HCT116 (cell line): ENCODE results near the gene DHRSX. TPM values are rescaled to one million over a fixed set of nuclear protein-coding genes. Genes with fewer than 3 reads are reported as not detected.

ENCODE experiments used
- ATAC-seq: fragments of 200-7000 bp; cut with Tn5 transposase; 2 replicates; pipeline ENCODE4 v1.9.1; 2020; ENCODE audit warnings: mild to moderate bottlenecking, moderate library complexity
- BruUV-seq: library from RNA; stranded (reverse); fragments of 400-500 nt; replicated peaks from 2 replicates; lab custom pipeline; 2021; lab: Mats Ljungman, UMichigan
- CTCF ChIA-PET: fragments of 300-600 bp; sonication (Branson Sonifier 250); formaldehyde crosslinking; loops from one replicate; lab custom pipeline; 2021; ENCODE audit warnings: antibody characterized with exemption; lab: Charles Lee
- POLR2A ChIA-PET: fragments of 300-600, 350-600 bp; sonication (Branson Sonifier 250); formaldehyde crosslinking; loops from one replicate; lab custom pipeline; 2021; ENCODE audit warnings: antibody characterized with exemption; lab: Charles Lee
- RAD21 ChIA-PET, 2 experiments: fragments of 300-600 bp; sonication (Branson Sonifier 250); formaldehyde crosslinking; loops; one replicate each; lab custom pipeline; 2023; ENCODE audit warnings: low total read pairs in 2 of 2; ENCODE audit not compliant: uncharacterized antibody in 2 of 2, unreplicated experiment in 2 of 2, low non-redundant PET in 1 of 2; lab: Charles Lee
- DNase-seq: peaks from one replicate; pipeline ENCODE4 v3.0.0-alpha.2; 2010; ENCODE audit warnings: low read depth, low spot score
- H2AFZ ChIP-seq: fragments of 200-600 bp; shearing (Covaris generic), sonication (generic); 2 replicates; pipeline ENCODE4 v1.6.1; 2017; ENCODE audit warnings: low read depth, mixed run types, mixed read lengths, antibody characterized with exemption, low read length; ENCODE audit not compliant: poor library complexity, severe bottlenecking
- H3K27ac ChIP-seq: 2 replicates; pipeline ENCODE4 v1.5.1; 2012; ENCODE audit warnings: low read depth, low read length
- H3K27me3 ChIP-seq: fragments of 200-600 bp; sonication (generic); 2 replicates; pipeline ENCODE4 v1.6.1; 2016; ENCODE audit warnings: mixed run types, low read length, mixed read lengths; ENCODE audit not compliant: insufficient read depth
- H3K36me3 ChIP-seq, 2 experiments: fragments of 200-500 bp in 1 of 2; fragments of 200-600 bp in 1 of 2; sonication (Bioruptor generic) in 1 of 2; sonication (generic) in 1 of 2; 2 replicates each; pipeline versions ENCODE4 v1.5.1 to v1.6.1; 2014 to 2016; ENCODE audit warnings: low read length in 2 of 2, inconsistent platforms in 1 of 2, mixed read lengths in 1 of 2, mixed run types in 1 of 2; ENCODE audit not compliant: insufficient read depth in 2 of 2, control insufficient read depth in 1 of 2
- H3K4me1 ChIP-seq, 2 experiments: fragments of 200-600 bp in 1 of 2; sonication (generic) in 1 of 2; 2 replicates each; pipeline versions ENCODE4 v1.5.1 to v1.6.1; 2012 to 2017; ENCODE audit warnings: low read length in 2 of 2, inconsistent platforms in 1 of 2, mild to moderate bottlenecking in 1 of 2, mixed read lengths in 1 of 2, mixed run types in 1 of 2, moderate library complexity in 1 of 2; ENCODE audit not compliant: insufficient read depth in 2 of 2, control insufficient read depth in 1 of 2
- H3K4me2 ChIP-seq: fragments of 200-600 bp; sonication (generic); 2 replicates; pipeline ENCODE4 v1.6.1; 2017; ENCODE audit warnings: mixed run types, low read length, mixed read lengths
- H3K4me3 ChIP-seq, 2 experiments: fragments of 200-600 bp in 1 of 2; sonication (generic) in 1 of 2; replicated peaks in 1 of 2; 2 replicates each; pipeline ENCODE4 v1.5.1; 2011 to 2016; ENCODE audit warnings: low read length in 2 of 2, control low read depth in 1 of 2, low read depth in 1 of 2, mild to moderate bottlenecking in 1 of 2, mixed read lengths in 1 of 2, mixed run types in 1 of 2
- H3K79me2 ChIP-seq: fragments of 200-600 bp; sonication (generic); 2 replicates; pipeline ENCODE4 v1.6.1; 2017; ENCODE audit warnings: mild to moderate bottlenecking, mixed run types, low read length, moderate library complexity, mixed read lengths; ENCODE audit not compliant: insufficient read depth
- H3K9ac ChIP-seq: fragments of 200-600 bp; sonication (generic); 2 replicates; pipeline ENCODE4 v1.6.1; 2016; ENCODE audit warnings: low read length, mixed read lengths
- H3K9me2 ChIP-seq: fragments of 200-600 bp; sonication (generic), shearing (Covaris generic); 2 replicates; pipeline ENCODE4 v1.6.1; 2017; ENCODE audit warnings: mixed run types, mild to moderate bottlenecking, moderate library complexity; ENCODE audit not compliant: insufficient read depth
- H3K9me3 ChIP-seq, 2 experiments: fragments of 200-500 bp in 1 of 2; fragments of 200-600 bp in 1 of 2; sonication (Bioruptor generic) in 1 of 2; sonication (generic) in 1 of 2; 2 replicates each; pipeline ENCODE4 v1.6.1; 2014 to 2017; ENCODE audit warnings: low read length in 2 of 2, mixed read lengths in 2 of 2, inconsistent platforms in 1 of 2, low read depth in 1 of 2, mild to moderate bottlenecking in 1 of 2, mixed run types in 1 of 2, moderate library complexity in 1 of 2; ENCODE audit not compliant: control insufficient read depth in 1 of 2, insufficient read depth in 1 of 2
- H4K20me1 ChIP-seq: fragments of 200-600 bp; sonication (generic), shearing (Covaris generic); 2 replicates; pipeline ENCODE4 v1.6.1; 2017; ENCODE audit warnings: mixed run types, mild to moderate bottlenecking, moderate library complexity; ENCODE audit not compliant: insufficient read depth
- CEBPB ChIP-seq: IDR thresholded peaks from 2 replicates; pipeline ENCODE4 v1.6.1; 2012; ENCODE audit warnings: low read depth
- EGR1 ChIP-seq: IDR thresholded peaks from 2 replicates; pipeline ENCODE4 v1.6.1; 2012; ENCODE audit warnings: low read depth
- FOSL1 ChIP-seq: IDR thresholded peaks from 2 replicates; pipeline ENCODE4 v1.6.1; 2012; ENCODE audit warnings: low read depth
- JUND ChIP-seq: IDR thresholded peaks from 2 replicates; pipeline ENCODE4 v1.6.1; 2012
- POLR2A ChIP-seq: IDR thresholded peaks from 2 replicates; pipeline ENCODE4 v1.7.0; 2011; ENCODE audit warnings: borderline replicate concordance; ENCODE audit not compliant: insufficient read depth, insufficient read length; ENCODE audit errors: extremely low read depth
- SIN3A ChIP-seq: IDR thresholded peaks from 2 replicates; pipeline ENCODE4 v1.6.1; 2012; ENCODE audit warnings: low read depth
- SRF ChIP-seq: IDR thresholded peaks from 2 replicates; pipeline ENCODE4 v1.6.1; 2012; ENCODE audit warnings: low read depth
- ZNF274 ChIP-seq: fragments of 200-500 bp; sonication (Bioruptor generic); IDR thresholded peaks from 2 replicates; pipeline ENCODE4 v1.6.1; 2014; ENCODE audit warnings: mild to moderate bottlenecking, low read depth, low read length, inconsistent platforms
- intact Hi-C: fragments of 100-400 bp; cut with micrococcal nuclease; formaldehyde crosslinking; loops from 2 replicates; pipeline ENCODE4 v1.10.0; 2022
- total RNA-seq: library from RNA; stranded (reverse); gene quantifications from one replicate; pipeline ENCODE4 v1.2.1, GENCODE V29; 2021; ENCODE audit not compliant: unreplicated experiment
- TF ChIP-seq, protein P1 (sequence below): IDR thresholded peaks from 2 replicates; pipeline ENCODE4 v1.6.1; 2012
- TF ChIP-seq, protein P2 (sequence below): IDR thresholded peaks from 2 replicates; pipeline ENCODE4 v1.6.1; 2012
- TF ChIP-seq, protein P3 (sequence below): IDR thresholded peaks from 2 replicates; pipeline ENCODE4 v1.6.1; 2011; ENCODE audit warnings: mild to moderate bottlenecking, low read length, moderate library complexity; ENCODE audit not compliant: insufficient replicate concordance; ENCODE audit errors: extremely low read depth
- TF ChIP-seq, protein P4 (sequence below): IDR thresholded peaks from 2 replicates; pipeline ENCODE4 v1.6.1; 2012; ENCODE audit warnings: low read depth

Gene DHRSX
- total RNA-seq, 1 experiment from 2014 or later, result 11.9 TPM

DNA sequence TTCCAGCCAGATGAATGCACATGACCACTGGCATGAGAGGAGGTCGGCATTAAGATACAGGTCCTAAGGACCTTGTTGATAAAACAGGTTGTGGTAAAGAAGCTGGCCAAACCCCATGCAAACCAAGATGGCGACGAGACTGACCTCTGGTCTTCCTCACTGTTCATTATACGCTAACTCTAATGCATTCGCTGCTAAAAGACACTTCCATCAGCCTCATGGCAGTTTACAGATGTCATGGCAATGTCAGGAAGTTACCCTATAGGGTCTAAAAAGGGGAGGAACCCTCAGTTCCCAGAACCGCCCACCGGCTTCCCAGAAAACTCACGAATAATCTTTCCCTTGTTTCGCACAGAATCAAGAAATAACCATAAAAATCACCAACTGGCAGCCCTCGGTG, 182.4 kb downstream of the DHRSX start:
- Histone ChIP-seq H3K4me2 (peak overlapping the region; percentile 73), H3K27me3 (no peaks in the 10 kb centered on the region)
- DNase-seq, result no peak
- no peak for TF ChIP-seq POLR2A
- TF ChIP-seq, all 23 proteins: peak for 0
- Histone ChIP-seq H3K9me2 (no peaks in the 10 kb centered on the region), H3K9me3 (peaks cover 0 to 5% of the 10 kb centered on the region in 2 experiments; a peak in 1 of 4 replicates), H3K4me1 (peaks cover 29 to 45% of the 10 kb centered on the region in 2 experiments), H3K9ac (no peak overlapping the region), H3K79me2 (no peaks in the 10 kb centered on the region), H2AFZ (no peak overlapping the region), H3K4me3 (no peak overlapping the region), H3K36me3 (no peaks in the 10 kb centered on the region), H4K20me1 (no peaks in the 10 kb centered on the region), H3K27ac (peak overlapping the region; percentile 67)
- CTCF ChIA-PET, result no interaction called here
- intact Hi-C loops, result no loop called here
- BruUV-seq, result no TSS peak
- POLR2A ChIA-PET, result no interaction called here
- RAD21 ChIA-PET, result no interaction called here
- ATAC-seq, result no peak

DNA sequence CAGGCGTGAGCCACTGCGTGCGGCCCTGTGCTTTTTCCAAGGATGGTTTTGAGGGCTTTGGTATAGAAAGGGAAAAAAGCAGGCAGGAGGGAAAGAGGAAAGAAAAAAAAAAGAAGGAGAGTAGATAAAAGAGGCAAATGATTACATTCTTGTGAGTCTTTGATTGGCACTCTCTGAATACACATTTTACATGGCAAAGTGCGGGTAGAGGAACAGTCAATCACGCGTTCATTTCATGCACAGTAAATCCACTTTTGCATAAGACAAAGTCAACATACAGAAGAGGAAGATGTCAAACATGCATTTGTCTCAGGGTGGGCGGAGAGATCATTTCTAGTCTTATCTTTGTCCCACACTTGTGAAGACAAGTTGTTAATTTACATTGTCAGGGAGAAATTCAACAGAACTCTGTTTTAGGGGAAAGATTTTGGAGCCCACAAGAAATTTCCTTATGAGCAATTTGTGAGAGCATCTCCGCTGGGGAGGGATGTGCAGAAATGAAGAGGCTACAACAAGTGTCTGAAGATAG, 183.2 kb downstream of the DHRSX start:
- H2AFZ ChIP-seq, result no peak overlapping the region
- H4K20me1 ChIP-seq, result no peaks in the 10 kb centered on the region
- BruUV-seq, result no TSS peak
- H3K27ac ChIP-seq, result peak overlapping the region; percentile 67
- peak overlapping the region; percentile 48; the same call in 1 of the 2 replicates for H3K9ac ChIP-seq
- no peak for DNase-seq
- H3K9me2 ChIP-seq, result no peaks in the 10 kb centered on the region
- intact Hi-C loops, result no loop called here
- H3K4me2 ChIP-seq, result peak overlapping the region; percentile 73
- ChIA-PET RAD21 (no interaction called here), POLR2A (no interaction called here), CTCF (no interaction called here)
- H3K36me3 ChIP-seq, result no peaks in the 10 kb centered on the region
- H3K9me3 ChIP-seq, result peaks cover 0 to 5% of the 10 kb centered on the region in 2 experiments; a peak in 1 of 4 replicates
- H3K79me2 ChIP-seq, result no peaks in the 10 kb centered on the region
- no peak for ATAC-seq
- peaks cover 29 to 45% of the 10 kb centered on the region in 2 experiments for H3K4me1 ChIP-seq
- H3K4me3 ChIP-seq, result peak overlapping the region in 1 of 2 experiments; percentile 40; a peak in 2 of 4 replicates
- H3K27me3 ChIP-seq, result no peaks in the 10 kb centered on the region
- TF ChIP-seq JUND, result no peak
- TF ChIP-seq FOSL1, result no peak
- TF ChIP-seq SRF, result no peak
- TF ChIP-seq CEBPB, result no peak
- TF ChIP-seq, protein P1, sequence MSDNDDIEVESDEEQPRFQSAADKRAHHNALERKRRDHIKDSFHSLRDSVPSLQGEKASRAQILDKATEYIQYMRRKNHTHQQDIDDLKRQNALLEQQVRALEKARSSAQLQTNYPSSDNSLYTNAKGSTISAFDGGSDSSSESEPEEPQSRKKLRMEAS, result no peak
- TF ChIP-seq, protein P2, sequence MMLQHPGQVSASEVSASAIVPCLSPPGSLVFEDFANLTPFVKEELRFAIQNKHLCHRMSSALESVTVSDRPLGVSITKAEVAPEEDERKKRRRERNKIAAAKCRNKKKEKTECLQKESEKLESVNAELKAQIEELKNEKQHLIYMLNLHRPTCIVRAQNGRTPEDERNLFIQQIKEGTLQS, result no peak
- TF ChIP-seq POLR2A, result no peak
- no peak for TF ChIP-seq SIN3A
- TF ChIP-seq, protein P3, sequence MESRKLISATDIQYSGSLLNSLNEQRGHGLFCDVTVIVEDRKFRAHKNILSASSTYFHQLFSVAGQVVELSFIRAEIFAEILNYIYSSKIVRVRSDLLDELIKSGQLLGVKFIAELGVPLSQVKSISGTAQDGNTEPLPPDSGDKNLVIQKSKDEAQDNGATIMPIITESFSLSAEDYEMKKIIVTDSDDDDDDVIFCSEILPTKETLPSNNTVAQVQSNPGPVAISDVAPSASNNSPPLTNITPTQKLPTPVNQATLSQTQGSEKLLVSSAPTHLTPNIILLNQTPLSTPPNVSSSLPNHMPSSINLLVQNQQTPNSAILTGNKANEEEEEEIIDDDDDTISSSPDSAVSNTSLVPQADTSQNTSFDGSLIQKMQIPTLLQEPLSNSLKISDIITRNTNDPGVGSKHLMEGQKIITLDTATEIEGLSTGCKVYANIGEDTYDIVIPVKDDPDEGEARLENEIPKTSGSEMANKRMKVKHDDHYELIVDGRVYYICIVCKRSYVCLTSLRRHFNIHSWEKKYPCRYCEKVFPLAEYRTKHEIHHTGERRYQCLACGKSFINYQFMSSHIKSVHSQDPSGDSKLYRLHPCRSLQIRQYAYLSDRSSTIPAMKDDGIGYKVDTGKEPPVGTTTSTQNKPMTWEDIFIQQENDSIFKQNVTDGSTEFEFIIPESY, result no peak
- no peak for TF ChIP-seq EGR1
- TF ChIP-seq, protein P4, sequence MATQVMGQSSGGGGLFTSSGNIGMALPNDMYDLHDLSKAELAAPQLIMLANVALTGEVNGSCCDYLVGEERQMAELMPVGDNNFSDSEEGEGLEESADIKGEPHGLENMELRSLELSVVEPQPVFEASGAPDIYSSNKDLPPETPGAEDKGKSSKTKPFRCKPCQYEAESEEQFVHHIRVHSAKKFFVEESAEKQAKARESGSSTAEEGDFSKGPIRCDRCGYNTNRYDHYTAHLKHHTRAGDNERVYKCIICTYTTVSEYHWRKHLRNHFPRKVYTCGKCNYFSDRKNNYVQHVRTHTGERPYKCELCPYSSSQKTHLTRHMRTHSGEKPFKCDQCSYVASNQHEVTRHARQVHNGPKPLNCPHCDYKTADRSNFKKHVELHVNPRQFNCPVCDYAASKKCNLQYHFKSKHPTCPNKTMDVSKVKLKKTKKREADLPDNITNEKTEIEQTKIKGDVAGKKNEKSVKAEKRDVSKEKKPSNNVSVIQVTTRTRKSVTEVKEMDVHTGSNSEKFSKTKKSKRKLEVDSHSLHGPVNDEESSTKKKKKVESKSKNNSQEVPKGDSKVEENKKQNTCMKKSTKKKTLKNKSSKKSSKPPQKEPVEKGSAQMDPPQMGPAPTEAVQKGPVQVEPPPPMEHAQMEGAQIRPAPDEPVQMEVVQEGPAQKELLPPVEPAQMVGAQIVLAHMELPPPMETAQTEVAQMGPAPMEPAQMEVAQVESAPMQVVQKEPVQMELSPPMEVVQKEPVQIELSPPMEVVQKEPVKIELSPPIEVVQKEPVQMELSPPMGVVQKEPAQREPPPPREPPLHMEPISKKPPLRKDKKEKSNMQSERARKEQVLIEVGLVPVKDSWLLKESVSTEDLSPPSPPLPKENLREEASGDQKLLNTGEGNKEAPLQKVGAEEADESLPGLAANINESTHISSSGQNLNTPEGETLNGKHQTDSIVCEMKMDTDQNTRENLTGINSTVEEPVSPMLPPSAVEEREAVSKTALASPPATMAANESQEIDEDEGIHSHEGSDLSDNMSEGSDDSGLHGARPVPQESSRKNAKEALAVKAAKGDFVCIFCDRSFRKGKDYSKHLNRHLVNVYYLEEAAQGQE, result no peak
- no peak for TF ChIP-seq ZNF274
